GM19043 (cell line): ENCODE data around the gene NR6A1.

Experiments used
- ATAC-seq: cut with Tn5 transposase; IDR thresholded peaks from one replicate; pipeline ENCODE4 v1.9.1; 2021; ENCODE audit warnings: low read depth; ENCODE audit not compliant: unreplicated experiment

The NR6A1 gene

GRCh38 chr9:124797343-124798103, 26.4 kb upstream of the NR6A1 start:
- ATAC-seq, result no peak

- no peak for ATAC-seq
Observed at GRCh38 chr9:124795881-124796431, 24.8 kb upstream of the NR6A1 start.

- ATAC-seq, result no peak
Observed at GRCh38 chr9:124794902-124795491, 23.9 kb upstream of the NR6A1 start.

- no peak for ATAC-seq
Observed at GRCh38 chr9:124793015-124793541, 22.0 kb upstream of the NR6A1 start.

- no peak for ATAC-seq
Observed at GRCh38 chr9:124792257-124793014, 21.3 kb upstream of the NR6A1 start.

GRCh38 chr9:124790801-124791505, 19.8 kb upstream of the NR6A1 start:
- ATAC-seq, result no peak

GRCh38 chr9:124790301-124790700, 19.2 kb upstream of the NR6A1 start:
- no peak for ATAC-seq

GRCh38 chr9:124789531-124789930, 18.4 kb upstream of the NR6A1 start:
- no peak for ATAC-seq

GRCh38 chr9:124788542-124789217, 17.6 kb upstream of the NR6A1 start:
- ATAC-seq, result no peak

GRCh38 chr9:124786881-124787573, 15.9 kb upstream of the NR6A1 start:
- ATAC-seq, result no peak

- no peak for ATAC-seq
Observed at GRCh38 chr9:124784509-124784908, 13.4 kb upstream of the NR6A1 start.

- no peak for ATAC-seq
Observed at GRCh38 chr9:124783830-124784229, 12.7 kb upstream of the NR6A1 start.

- ATAC-seq, result no peak
Observed at GRCh38 chr9:124782661-124783574, 11.8 kb upstream of the NR6A1 start.

- no peak for ATAC-seq
Observed at GRCh38 chr9:124781967-124782660, 11.0 kb upstream of the NR6A1 start.

- no peak for ATAC-seq
Observed at GRCh38 chr9:124780757-124781151, 9.6 kb upstream of the NR6A1 start.

- ATAC-seq, result no peak
Observed at GRCh38 chr9:124780060-124780756, 9.1 kb upstream of the NR6A1 start.
